ENCODE results near the gene EDEM2.

EDEM2 gene

DNA sequence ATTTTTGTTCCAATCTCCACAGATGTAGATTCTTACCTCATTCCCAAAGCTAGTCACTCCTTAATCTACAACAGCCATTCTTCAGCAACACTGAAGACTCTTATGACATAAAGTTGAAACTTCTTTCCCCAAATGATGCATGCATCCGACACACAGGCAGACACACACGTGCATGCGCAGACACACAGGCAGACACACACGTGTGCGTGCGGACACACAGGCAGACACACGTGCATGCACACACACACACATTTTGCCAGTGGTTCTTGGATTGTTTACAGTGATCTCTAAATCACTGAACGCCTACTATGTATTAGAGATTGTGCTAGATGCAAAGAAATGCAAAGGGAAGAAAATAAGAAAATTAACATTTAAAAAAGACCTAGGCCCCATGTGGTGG, 45.5 kb downstream of the EDEM2 start:
- H3K9ac ChIP-seq (ENCODE audit: low read depth, low read length) = no peak overlapping the region
- no peaks in the 10 kb centered on the region for H3K36me3 ChIP-seq (ENCODE audit: insufficient read depth, low read length)
- no peak overlapping the region for H2AFZ ChIP-seq (ENCODE audit: low read depth, low read length)
- H3K27ac ChIP-seq (ENCODE audit: low read length) = no peak overlapping the region
- DNase-seq = no peak
- H4K20me1 ChIP-seq (ENCODE audit: insufficient read depth, low read length) = no peaks in the 10 kb centered on the region
- H3K79me2 ChIP-seq (ENCODE audit: insufficient read depth, low read length) = no peaks in the 10 kb centered on the region
- H3K27me3 ChIP-seq (ENCODE audit: insufficient read depth, low read length, poor library complexity) = no peaks in the 10 kb centered on the region
- H3K4me3 ChIP-seq (ENCODE audit: low read depth in 1 of 2, low read length in 2 of 2) = no peak overlapping the region
- no peak overlapping the region for H3K4me2 ChIP-seq (ENCODE audit: insufficient read depth, low read length)
- H3K9me3 ChIP-seq (ENCODE audit: insufficient read depth, low read length, severe bottlenecking) = no peaks in the 10 kb centered on the region
- no peaks in the 10 kb centered on the region for H3K4me1 ChIP-seq (ENCODE audit: insufficient read depth, low read length)
- no peak for ATAC-seq (ENCODE audit: insufficient read depth, low read depth)
- TF ChIP-seq, protein P1, sequence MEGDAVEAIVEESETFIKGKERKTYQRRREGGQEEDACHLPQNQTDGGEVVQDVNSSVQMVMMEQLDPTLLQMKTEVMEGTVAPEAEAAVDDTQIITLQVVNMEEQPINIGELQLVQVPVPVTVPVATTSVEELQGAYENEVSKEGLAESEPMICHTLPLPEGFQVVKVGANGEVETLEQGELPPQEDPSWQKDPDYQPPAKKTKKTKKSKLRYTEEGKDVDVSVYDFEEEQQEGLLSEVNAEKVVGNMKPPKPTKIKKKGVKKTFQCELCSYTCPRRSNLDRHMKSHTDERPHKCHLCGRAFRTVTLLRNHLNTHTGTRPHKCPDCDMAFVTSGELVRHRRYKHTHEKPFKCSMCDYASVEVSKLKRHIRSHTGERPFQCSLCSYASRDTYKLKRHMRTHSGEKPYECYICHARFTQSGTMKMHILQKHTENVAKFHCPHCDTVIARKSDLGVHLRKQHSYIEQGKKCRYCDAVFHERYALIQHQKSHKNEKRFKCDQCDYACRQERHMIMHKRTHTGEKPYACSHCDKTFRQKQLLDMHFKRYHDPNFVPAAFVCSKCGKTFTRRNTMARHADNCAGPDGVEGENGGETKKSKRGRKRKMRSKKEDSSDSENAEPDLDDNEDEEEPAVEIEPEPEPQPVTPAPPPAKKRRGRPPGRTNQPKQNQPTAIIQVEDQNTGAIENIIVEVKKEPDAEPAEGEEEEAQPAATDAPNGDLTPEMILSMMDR (IDR thresholded peaks at IDR 0.05; ENCODE audit: borderline replicate concordance, extremely low read depth, low read length, poor library complexity, severe bottlenecking) = no peak
- TF ChIP-seq EZH2 (IDR thresholded peaks at IDR 0.05; ENCODE audit: borderline replicate concordance, low read depth, low read length, severe bottlenecking) = no peak

GRCh38 chr20:35093267-35093884, 53.8 kb downstream of the EDEM2 start:
- Histone ChIP-seq H4K20me1 (ENCODE audit: insufficient read depth, low read length) (peaks cover 13% of the 10 kb centered on the region; the same call in 1 of the 2 replicates), H3K27ac (ENCODE audit: low read length) (peak overlapping the region; percentile 84), H2AFZ (ENCODE audit: low read depth, low read length) (peak overlapping the region; percentile 94), H3K4me2 (ENCODE audit: insufficient read depth, low read length) (peak overlapping the region; percentile 70), H3K27me3 (ENCODE audit: insufficient read depth, low read length, poor library complexity) (no peaks in the 10 kb centered on the region), H3K79me2 (ENCODE audit: insufficient read depth, low read length) (peaks cover 46% of the 10 kb centered on the region), H3K4me3 (ENCODE audit: low read depth in 1 of 2, low read length in 2 of 2) (peak overlapping the region; percentile 71 to 97; a peak in 3 of 4 replicates), H3K9ac (ENCODE audit: low read depth, low read length) (peak overlapping the region; percentile 90), H3K36me3 (ENCODE audit: insufficient read depth, low read length) (peaks cover 11% of the 10 kb centered on the region), H3K9me3 (ENCODE audit: insufficient read depth, low read length, severe bottlenecking) (no peaks in the 10 kb centered on the region), H3K4me1 (ENCODE audit: insufficient read depth, low read length) (peaks cover 42% of the 10 kb centered on the region)
- ATAC-seq (ENCODE audit: insufficient read depth, low read depth) = no peak; the same call in 2 of the 3 replicates
- TF ChIP-seq, protein P1 (IDR thresholded peaks at IDR 0.05; ENCODE audit: borderline replicate concordance, extremely low read depth, low read length, poor library complexity, severe bottlenecking) = no peak
- no peak for TF ChIP-seq EZH2 (IDR thresholded peaks at IDR 0.05; ENCODE audit: borderline replicate concordance, low read depth, low read length, severe bottlenecking)
- DNase-seq = no peak

GRCh38 chr20:35092524-35093266, 54.4 kb downstream of the EDEM2 start, which contains the start of gene TRPC4AP:
Gene TRPC4AP, minus strand, starts transcription at chr20:35092807. Its CDS starts 26 bp downstream, at chr20:35092781.
- ATAC-seq (ENCODE audit: insufficient read depth, low read depth) = peak; percentile 94
- TF ChIP-seq EZH2 (IDR thresholded peaks at IDR 0.05; ENCODE audit: borderline replicate concordance, low read depth, low read length, severe bottlenecking) = no peak
- TF ChIP-seq, protein P1 (IDR thresholded peaks at IDR 0.05; ENCODE audit: borderline replicate concordance, extremely low read depth, low read length, poor library complexity, severe bottlenecking) = peak; percentile 100

More at GRCh38 chr20:35092524-35093266, 54.4 kb downstream of the EDEM2 start, which contains the start of gene TRPC4AP:
- H3K36me3 ChIP-seq (ENCODE audit: insufficient read depth, low read length) = peaks cover 15% of the 10 kb centered on the region
- H3K79me2 ChIP-seq (ENCODE audit: insufficient read depth, low read length) = peaks cover 53% of the 10 kb centered on the region
- peak within 1 kb of the TSS; percentile 85 for H3K4me2 ChIP-seq (ENCODE audit: insufficient read depth, low read length)
- no peaks in the 10 kb centered on the region for H3K9me3 ChIP-seq (ENCODE audit: insufficient read depth, low read length, severe bottlenecking)
- DNase-seq = peak; percentile 92
- H3K4me1 ChIP-seq (ENCODE audit: insufficient read depth, low read length) = peaks cover 49% of the 10 kb centered on the region
- peak within 1 kb of the TSS; percentile 90 for H3K9ac ChIP-seq (ENCODE audit: low read depth, low read length)
- H3K27ac ChIP-seq (ENCODE audit: low read length) = peak within 1 kb of the TSS; percentile 84
- peak within 1 kb of the TSS; percentile 71 to 97 for H3K4me3 ChIP-seq (ENCODE audit: low read depth in 1 of 2, low read length in 2 of 2)
- no peaks in the 10 kb centered on the region for H3K27me3 ChIP-seq (ENCODE audit: insufficient read depth, low read length, poor library complexity)
- peaks cover 18% of the 10 kb centered on the region; the same call in 1 of the 2 replicates for H4K20me1 ChIP-seq (ENCODE audit: insufficient read depth, low read length)
- H2AFZ ChIP-seq (ENCODE audit: low read depth, low read length) = peak within 1 kb of the TSS; percentile 94
